ENCODE data around the gene GAPVD1.

DNA sequence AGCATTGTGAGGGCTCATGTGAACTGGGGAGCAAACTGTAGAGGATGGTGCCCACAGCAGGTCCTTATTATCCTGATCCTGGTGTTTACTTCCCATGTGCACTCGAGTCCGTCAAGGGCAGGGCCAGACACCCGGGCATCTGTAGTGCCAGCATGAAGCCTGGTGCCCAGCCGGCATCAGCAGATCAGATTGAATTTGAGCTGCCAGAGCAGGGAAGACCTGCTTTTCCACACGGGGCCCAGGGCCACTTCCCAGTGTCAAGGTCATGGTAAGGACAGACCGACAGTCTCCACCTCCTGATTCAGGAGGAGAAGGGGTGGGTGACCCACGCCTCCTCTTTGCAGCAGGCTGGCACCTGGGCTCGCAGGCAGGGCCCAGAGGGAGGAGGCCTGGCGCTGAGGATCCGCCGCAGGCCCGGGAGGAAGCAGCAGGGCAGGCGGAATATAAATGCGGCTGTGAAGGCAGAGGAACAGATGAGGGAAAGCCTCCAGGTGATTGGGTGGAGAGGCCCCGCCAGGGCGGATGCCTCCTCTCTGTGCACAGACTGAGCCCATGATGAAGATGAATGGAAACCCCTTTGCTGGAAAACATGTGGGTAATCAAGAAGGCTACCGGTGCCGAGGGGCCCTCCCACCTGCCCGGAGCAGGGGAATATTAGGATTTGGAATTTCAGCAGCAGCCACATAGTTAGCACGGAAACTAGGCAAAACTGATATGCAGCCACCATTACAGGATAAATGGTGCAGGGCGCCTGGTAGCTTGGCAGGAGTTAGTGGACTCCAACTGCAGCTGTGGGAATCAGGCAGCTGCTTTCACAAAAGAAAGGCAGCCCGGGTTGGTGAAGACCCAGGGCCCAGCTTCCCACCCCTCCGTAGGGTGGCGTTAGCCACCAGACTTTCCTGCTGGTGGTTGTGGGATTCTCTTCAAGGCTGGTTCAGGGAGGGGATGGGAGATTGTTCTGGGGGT, 114.9 kb downstream of the GAPVD1 start:
- TF ChIP-seq JUND (IDR thresholded peaks at IDR 0.05; ENCODE audit: low read length) (no peak), EZH2 (IDR thresholded peaks at IDR 0.05; ENCODE audit: low read depth, low read length, severe bottlenecking) (no peak), PHF8 (conservative IDR thresholded peaks at IDR 0.05; ENCODE audit: low read depth, low read length) (no peak), KDM5A (IDR thresholded peaks at IDR 0.05; ENCODE audit: low read length) (no peak), TAF1 (IDR thresholded peaks at IDR 0.05; ENCODE audit: low read depth, low read length) (no peak)
- TF ChIP-seq, protein P1, sequence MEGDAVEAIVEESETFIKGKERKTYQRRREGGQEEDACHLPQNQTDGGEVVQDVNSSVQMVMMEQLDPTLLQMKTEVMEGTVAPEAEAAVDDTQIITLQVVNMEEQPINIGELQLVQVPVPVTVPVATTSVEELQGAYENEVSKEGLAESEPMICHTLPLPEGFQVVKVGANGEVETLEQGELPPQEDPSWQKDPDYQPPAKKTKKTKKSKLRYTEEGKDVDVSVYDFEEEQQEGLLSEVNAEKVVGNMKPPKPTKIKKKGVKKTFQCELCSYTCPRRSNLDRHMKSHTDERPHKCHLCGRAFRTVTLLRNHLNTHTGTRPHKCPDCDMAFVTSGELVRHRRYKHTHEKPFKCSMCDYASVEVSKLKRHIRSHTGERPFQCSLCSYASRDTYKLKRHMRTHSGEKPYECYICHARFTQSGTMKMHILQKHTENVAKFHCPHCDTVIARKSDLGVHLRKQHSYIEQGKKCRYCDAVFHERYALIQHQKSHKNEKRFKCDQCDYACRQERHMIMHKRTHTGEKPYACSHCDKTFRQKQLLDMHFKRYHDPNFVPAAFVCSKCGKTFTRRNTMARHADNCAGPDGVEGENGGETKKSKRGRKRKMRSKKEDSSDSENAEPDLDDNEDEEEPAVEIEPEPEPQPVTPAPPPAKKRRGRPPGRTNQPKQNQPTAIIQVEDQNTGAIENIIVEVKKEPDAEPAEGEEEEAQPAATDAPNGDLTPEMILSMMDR (IDR thresholded peaks at IDR 0.05; ENCODE audit: control extremely low read depth in 1 of 3, insufficient read depth in 1 of 3, low read depth in 1 of 3, low read length in 3 of 3), result no peak
- TF ChIP-seq, protein P2, sequence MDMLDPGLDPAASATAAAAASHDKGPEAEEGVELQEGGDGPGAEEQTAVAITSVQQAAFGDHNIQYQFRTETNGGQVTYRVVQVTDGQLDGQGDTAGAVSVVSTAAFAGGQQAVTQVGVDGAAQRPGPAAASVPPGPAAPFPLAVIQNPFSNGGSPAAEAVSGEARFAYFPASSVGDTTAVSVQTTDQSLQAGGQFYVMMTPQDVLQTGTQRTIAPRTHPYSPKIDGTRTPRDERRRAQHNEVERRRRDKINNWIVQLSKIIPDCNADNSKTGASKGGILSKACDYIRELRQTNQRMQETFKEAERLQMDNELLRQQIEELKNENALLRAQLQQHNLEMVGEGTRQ (IDR thresholded peaks at IDR 0.05; ENCODE audit: low read length), result no peak
- TF ChIP-seq, protein P3, sequence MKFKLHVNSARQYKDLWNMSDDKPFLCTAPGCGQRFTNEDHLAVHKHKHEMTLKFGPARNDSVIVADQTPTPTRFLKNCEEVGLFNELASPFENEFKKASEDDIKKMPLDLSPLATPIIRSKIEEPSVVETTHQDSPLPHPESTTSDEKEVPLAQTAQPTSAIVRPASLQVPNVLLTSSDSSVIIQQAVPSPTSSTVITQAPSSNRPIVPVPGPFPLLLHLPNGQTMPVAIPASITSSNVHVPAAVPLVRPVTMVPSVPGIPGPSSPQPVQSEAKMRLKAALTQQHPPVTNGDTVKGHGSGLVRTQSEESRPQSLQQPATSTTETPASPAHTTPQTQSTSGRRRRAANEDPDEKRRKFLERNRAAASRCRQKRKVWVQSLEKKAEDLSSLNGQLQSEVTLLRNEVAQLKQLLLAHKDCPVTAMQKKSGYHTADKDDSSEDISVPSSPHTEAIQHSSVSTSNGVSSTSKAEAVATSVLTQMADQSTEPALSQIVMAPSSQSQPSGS (IDR thresholded peaks at IDR 0.05; ENCODE audit: low read length), result no peak
- TF ChIP-seq, protein P4, sequence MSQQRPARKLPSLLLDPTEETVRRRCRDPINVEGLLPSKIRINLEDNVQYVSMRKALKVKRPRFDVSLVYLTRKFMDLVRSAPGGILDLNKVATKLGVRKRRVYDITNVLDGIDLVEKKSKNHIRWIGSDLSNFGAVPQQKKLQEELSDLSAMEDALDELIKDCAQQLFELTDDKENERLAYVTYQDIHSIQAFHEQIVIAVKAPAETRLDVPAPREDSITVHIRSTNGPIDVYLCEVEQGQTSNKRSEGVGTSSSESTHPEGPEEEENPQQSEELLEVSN (IDR thresholded peaks at IDR 0.05), result no peak
